ENCODE data around the gene NPAS3.

The NPAS3 gene

DNA sequence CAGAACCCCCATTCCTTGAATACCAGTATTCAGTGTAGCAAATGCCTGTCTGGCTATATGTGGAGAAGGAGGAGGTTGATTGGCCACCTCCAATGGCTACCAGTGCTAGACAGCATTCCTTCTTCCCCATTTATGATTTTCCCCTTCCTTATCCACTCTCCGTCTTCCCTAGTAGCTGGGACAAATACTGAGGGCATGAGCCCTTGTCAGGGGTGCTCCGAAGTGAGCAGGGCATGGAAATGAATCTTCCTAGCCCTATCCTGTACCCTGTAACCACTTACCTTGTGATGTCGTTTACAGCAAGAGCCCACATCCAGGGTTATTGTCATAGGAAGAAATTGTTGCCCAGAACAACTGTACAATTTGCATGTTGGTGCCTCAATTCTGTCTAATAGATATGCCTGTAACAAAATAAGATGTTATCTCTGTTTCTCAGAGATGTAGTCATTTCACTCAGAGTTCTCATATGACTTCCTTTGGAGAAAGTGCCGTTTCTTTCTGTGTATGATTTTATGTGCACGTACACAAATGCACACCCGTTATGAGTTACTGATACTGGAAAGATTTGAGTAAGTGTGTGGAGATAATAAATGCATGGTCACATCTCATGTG lies 588.5 kb downstream of the NPAS3 start:
- no peak for DNase-seq
- TF ChIP-seq GATA1 (IDR thresholded peaks at IDR 0.05; ENCODE audit: low read depth, low read length): no peak
- no peak for TF ChIP-seq POLR2A (IDR thresholded peaks at IDR 0.05; ENCODE audit: low read length)

DNA sequence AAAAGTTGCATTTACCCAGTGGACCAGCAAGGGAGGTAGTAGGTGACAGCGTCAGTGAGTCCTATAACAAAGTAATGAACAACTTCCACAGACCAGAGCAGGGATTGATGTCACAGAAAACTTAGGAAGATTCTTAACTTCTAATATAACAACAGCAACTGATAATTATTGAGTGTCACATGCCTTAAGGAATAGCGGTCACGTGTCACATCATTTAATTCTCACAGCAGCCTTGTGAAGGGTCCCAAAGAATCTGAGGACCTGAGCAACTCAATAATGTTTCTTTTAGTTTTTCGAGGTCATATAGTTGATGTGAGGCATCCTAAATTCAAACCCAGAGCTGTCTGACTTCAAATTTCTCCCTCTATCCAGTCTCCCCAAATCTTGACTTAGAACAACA lies 590.0 kb downstream of the NPAS3 start:
- no peak for DNase-seq
- TF ChIP-seq GATA1 (IDR thresholded peaks at IDR 0.05; ENCODE audit: low read depth, low read length) (no peak), POLR2A (IDR thresholded peaks at IDR 0.05; ENCODE audit: low read length) (no peak)

DNA sequence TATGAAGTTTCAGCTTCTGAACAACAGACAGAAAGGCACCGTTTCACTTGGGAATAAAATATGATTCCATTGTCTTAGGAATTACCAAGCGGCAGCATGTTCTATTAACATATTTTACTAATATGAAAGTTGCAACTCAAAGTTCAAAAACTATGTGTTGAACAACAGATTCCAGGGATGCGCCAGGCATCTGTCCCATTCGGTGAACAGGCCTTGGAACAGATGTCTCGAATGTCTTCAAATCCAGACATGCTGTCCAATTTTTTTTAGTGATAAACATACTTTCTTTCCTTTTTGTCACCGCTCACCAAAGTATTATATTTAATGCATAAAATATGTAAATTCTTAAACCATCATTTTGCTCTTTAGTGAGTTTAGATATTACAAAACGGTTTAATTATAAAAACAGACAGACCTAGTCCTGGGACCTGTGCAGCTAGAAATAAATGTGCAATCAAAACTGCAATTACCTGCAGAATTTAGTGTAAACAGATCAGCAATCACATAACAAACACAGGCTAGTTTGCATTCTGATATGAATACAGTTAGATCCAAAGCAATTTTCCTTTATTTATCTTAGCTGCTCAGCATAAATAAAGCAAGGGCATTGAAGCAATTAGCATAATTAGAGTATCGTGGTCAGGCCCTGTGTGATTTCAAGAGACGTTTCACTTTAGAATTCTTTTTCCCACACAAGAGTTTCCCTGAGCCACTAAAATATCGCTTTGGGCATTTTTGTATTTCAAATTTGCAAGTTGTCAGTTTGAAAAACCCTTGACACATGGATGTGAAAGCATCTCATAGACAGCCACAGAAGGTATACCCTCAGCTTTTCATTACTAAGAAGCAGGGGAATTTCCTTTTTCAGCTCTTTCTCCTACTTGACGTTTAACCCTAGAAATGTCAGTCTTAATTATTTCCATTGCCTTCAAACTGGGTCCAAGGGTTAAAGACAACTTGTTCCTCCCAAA lies 591.4 kb downstream of the NPAS3 start:
- TF ChIP-seq POLR2A (IDR thresholded peaks at IDR 0.05; ENCODE audit: low read length) (no peak), GATA1 (IDR thresholded peaks at IDR 0.05; ENCODE audit: low read depth, low read length) (no peak)
- DNase-seq: no peak

DNA sequence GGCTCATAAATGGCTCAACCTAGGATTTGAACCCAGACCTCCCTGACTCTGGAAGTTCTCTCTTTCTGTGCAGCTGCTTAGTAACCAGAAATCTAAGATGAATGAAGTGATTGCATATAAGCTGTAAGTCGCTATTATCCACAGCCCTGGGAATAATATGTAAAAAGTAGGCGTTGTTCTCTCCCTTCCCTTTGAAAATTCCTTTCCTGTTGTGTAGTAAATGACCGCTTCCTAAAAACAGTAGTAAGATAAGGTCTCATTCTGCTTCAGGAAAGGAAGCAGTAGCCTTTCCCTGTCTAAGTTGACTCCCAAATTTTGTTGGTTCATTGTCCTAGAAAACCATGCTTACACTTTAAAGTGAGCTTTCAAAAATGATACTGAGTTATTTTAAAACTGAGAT lies 593.9 kb downstream of the NPAS3 start:
- DNase-seq: no peak
- TF ChIP-seq GATA1 (IDR thresholded peaks at IDR 0.05; ENCODE audit: low read depth, low read length) (no peak), POLR2A (IDR thresholded peaks at IDR 0.05; ENCODE audit: low read length) (no peak)

DNA sequence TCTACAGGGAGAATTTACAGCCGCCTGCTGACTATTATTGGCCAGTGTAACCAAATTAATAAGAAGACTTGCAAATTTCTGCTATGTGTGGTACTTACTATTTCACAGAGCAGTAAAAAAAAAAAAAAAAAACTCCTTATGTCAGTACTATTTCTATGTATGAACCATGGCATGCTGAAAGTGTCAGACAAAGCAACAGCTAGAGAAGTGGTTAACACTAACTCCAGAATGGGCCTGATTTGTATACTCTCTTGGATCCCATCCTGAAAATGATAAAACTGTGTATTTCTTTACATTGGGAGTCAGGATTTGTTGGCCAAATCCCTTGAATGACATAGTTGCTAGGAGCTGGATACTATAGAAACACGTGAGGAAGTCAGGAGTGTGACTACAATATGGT lies 595.4 kb downstream of the NPAS3 start:
- TF ChIP-seq GATA1 (IDR thresholded peaks at IDR 0.05; ENCODE audit: low read depth, low read length): no peak
- no peak for TF ChIP-seq POLR2A (IDR thresholded peaks at IDR 0.05; ENCODE audit: low read length)
- no peak for DNase-seq

DNA sequence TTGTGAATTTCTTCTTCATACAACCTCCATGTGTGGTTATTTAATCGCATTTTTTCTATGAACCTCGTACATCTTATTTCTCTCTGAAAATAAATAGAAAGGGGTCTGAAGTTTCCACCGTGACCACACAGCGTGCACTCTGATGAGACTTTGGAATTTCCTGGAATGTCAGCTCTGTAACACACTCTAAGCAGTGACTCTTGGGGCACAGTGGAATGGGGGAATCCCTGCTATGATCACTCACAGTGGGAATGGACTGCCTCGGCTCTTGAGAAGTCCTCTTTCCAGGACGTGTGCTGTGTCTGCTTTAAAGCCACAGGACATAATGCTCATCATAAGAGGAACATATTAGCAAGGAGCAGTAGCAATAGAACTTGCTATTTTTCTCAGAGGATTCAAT lies 596.0 kb downstream of the NPAS3 start:
- TF ChIP-seq POLR2A (IDR thresholded peaks at IDR 0.05; ENCODE audit: low read length): no peak
- TF ChIP-seq GATA1 (IDR thresholded peaks at IDR 0.05; ENCODE audit: low read depth, low read length): no peak
- no peak for DNase-seq

DNA sequence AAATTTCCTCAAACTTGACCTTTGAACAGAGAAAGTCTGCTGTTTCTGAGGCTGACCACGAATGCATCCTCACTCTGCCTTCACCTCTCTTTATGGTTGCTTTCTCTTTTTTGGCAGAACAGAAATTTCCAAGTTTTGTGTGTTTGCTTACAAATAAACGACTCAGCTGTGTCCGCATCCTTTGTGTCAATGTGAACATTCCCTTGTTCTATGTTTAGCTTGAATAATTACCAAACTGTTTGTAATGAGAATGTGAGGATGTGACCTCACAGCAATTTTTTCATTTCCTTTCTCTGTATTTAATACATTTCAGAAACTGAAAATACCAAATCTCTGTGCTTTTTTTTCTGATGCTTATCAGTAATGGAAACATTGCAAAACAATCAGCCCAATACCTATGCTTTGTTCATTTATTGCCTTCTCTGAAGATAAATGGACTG lies 601.3 kb downstream of the NPAS3 start:
- DNase-seq: no peak

DNA sequence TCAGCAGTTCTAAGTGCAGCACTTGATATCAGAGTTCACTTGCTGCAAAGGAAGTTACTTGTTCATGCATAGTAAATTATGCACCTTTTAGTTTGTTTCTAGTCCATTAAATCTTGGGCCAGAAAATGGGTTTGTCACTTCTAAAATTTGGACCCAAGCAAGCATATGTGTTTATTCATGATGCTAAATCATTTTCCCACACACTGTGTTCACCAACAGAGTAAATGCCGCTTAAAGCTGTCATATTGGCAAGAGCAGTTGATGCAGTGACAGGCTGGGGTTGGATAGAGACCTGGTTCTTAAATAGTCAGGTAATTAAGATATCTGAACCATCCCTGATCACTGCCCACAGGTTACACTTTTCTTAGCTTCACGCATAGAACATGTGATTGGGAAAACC lies 602.5 kb downstream of the NPAS3 start:
- no peak for TF ChIP-seq POLR2A (IDR thresholded peaks at IDR 0.05; ENCODE audit: low read length)
- no peak for TF ChIP-seq GATA1 (IDR thresholded peaks at IDR 0.05; ENCODE audit: low read depth, low read length)

More for the DNA sequence above, 601.3 kb downstream of the NPAS3 start:
- TF ChIP-seq POLR2A (IDR thresholded peaks at IDR 0.05; ENCODE audit: low read length) (no peak), GATA1 (IDR thresholded peaks at IDR 0.05; ENCODE audit: low read depth, low read length) (no peak)

DNA sequence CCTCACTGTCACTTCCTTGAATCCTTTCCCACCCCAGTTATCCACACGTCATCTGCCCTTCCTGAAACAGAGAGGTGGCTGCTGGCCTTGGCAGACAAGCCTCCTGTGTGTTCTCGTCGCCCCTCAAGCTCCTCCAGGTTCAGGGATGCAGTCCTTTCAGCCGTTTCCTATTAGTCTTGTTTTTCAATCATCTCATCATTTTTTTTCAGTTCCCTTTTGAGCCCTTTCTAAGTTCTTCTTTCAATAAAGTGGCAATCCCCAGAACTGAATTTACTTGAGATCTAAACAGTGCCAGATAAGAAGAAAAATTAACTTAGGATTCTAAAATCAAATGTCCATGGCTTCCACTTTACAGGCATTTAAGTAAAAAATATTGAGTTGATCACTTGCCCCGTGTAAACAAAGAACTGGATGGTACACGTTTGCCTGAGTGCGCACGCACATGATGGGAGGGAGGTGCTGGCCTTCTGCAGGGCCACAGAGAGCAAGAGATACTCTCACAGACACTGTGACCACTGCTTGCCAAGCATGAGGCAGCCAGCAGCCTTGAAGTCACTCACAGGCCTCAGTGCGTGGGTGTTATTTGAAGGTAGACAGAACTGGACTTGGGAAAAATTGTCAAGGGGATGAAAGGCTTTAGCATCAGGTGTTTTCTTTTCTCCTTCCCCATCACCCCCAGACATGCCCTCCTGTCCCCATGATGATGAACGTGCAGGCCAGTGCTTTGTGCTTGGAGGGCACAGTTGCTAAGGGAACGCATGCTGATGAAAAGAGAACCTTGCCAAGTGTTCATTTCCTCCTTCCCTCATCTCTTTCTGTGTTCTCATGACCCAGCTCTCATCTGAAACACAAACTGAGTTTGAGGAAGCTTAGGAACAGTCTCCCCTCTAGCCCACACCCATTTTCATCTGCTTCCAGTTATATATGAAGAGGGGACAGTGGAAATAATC lies 603.9 kb downstream of the NPAS3 start:
- TF ChIP-seq POLR2A (IDR thresholded peaks at IDR 0.05; ENCODE audit: low read length) (no peak), GATA1 (IDR thresholded peaks at IDR 0.05; ENCODE audit: low read depth, low read length) (no peak)
- no peak for DNase-seq

More for the DNA sequence above, 602.5 kb downstream of the NPAS3 start:
- DNase-seq: no peak

DNA sequence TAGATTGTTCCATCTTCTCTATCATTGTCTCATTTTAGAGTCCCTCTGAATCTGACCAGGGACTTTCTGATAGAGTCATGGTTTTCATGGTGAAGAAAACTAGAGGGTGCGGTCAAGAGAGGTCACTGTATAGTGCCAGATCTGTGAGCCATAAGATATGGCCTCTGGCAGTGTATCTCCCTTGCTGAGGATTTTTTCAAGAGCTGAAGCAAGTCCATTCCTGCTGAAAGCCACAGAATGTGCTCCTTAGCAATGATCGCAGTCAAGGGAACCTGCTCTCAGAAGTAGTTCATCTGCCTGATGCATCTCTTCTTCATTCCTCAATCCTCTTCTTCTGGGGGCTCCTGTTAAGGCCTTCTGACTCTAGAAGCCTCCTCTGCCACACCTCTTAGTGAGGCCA lies 607.0 kb downstream of the NPAS3 start:
- no peak for TF ChIP-seq POLR2A (IDR thresholded peaks at IDR 0.05; ENCODE audit: low read length)
- no peak for TF ChIP-seq GATA1 (IDR thresholded peaks at IDR 0.05; ENCODE audit: low read depth, low read length)
- DNase-seq: no peak

DNA sequence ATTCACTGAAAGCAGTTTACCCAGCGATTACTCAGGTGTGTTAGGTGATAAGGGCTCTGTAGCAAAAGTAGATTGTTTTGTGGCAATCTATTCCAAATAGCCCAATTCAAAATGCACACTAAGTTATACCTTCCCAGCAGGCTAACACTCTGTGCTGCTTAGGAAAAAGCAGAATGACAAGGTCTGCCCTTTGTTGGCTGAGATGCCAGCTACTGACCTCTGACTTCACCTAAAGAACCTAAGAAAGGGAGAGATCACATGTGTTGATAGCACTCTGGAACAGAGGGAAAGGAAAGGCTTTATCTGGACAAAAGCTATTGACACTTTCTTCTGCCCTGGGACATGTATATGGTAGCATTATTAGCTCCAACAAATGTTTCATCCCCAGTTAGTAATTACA lies 609.9 kb downstream of the NPAS3 start:
- no peak for DNase-seq
- TF ChIP-seq POLR2A (IDR thresholded peaks at IDR 0.05; ENCODE audit: low read length) (no peak), GATA1 (IDR thresholded peaks at IDR 0.05; ENCODE audit: low read depth, low read length) (no peak)

DNA sequence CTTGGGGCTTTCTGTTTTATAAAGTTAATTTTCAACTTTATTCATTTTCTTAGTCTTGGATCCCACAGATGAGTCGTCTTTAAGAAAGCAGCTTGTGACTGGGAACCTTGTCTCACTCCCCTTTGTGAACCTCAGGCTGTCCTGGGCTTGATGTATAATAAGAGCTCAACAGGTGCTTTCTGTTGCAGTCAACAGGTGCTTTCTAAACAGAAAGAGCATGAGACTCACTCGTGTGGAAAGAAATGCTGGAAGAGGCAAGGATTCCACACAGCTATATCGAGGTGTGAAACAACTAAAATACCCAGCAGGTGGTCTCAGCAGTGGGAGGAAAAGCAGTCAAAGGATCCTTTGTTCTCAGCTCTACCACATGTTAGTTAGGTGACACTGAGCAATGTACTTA lies 613.3 kb downstream of the NPAS3 start:
- DNase-seq: no peak
- TF ChIP-seq POLR2A (IDR thresholded peaks at IDR 0.05; ENCODE audit: low read length): no peak
- no peak for TF ChIP-seq GATA1 (IDR thresholded peaks at IDR 0.05; ENCODE audit: low read depth, low read length)

DNA sequence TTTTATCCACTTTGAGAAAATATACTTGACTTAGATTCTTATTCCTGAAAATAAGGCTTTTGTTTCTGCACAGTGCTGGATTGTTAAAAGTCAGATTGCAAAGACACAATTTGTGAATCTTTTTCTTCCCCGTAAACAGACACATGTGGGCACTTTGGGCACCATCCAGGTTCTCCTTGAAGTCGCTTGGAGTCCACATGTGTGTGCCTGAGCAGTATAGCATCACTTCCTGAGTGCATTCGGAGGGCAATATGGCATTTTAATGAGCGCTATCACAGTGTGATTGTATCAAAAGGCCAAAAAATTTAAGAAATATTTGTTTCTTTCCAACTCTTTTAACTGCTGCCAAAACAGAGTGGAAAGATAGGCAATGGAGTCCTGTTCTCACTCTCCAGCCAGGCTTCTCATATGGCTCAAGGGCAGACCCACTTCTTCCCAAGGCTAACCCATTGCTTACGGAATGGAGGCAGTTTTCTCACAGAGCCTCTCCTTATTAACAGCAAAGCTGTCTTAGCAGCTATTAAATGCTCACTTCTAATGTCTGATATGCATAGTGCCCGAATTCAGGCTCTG lies 615.1 kb downstream of the NPAS3 start:
- no peak for TF ChIP-seq POLR2A (IDR thresholded peaks at IDR 0.05; ENCODE audit: low read length)
- TF ChIP-seq GATA1 (IDR thresholded peaks at IDR 0.05; ENCODE audit: low read depth, low read length): no peak
- no peak for DNase-seq

Measured in erythroblast (primary cell).